Neural cell (in vitro differentiated cells): ENCODE measurements around the gene IL23R. TPM values are rescaled to one million over a fixed set of nuclear protein-coding genes. Genes with fewer than 3 reads are reported as not detected.

Experiments
- H2AFZ ChIP-seq: fragments of 200-600, 300-800 bp; sonication (generic), shearing (Covaris generic); 2 replicates; pipeline ENCODE4 v1.6.0; 2014; ENCODE audit warnings: low read depth, mild to moderate bottlenecking, antibody characterized with exemption, low read length, moderate library complexity
- H3F3A ChIP-seq: fragments of 200-600 bp; shearing (Covaris generic); 2 replicates; pipeline ENCODE4 v1.6.1; 2016; ENCODE audit warnings: mild to moderate bottlenecking, moderate library complexity, mixed read lengths, antibody characterized with exemption, low read length; ENCODE audit not compliant: insufficient read depth, poor library complexity, severe bottlenecking
- H3K27ac ChIP-seq: fragments of 200-600, 300-800 bp; sonication (generic), shearing (Covaris generic); 2 replicates; pipeline ENCODE4 v1.5.1; 2014; ENCODE audit warnings: mild to moderate bottlenecking, low read length, moderate library complexity
- H3K27me3 ChIP-seq: fragments of 300-800, 200-600 bp; sonication (generic), shearing (Covaris generic); 2 replicates; pipeline ENCODE4 v1.6.0; 2014; ENCODE audit warnings: mild to moderate bottlenecking, low read depth, low read length, moderate library complexity; ENCODE audit not compliant: insufficient read depth
- H3K36me3 ChIP-seq: fragments of 300-800, 200-600 bp; sonication (generic), shearing (Covaris generic); 2 replicates; pipeline ENCODE4 v1.5.1; 2014; ENCODE audit warnings: mild to moderate bottlenecking, antibody characterized with exemption, low read length, moderate library complexity; ENCODE audit not compliant: insufficient read depth
- H3K4me2 ChIP-seq: fragments of 300-800, 200-600 bp; sonication (generic), shearing (Covaris generic); 2 replicates; pipeline ENCODE4 v1.6.0; 2014; ENCODE audit warnings: mild to moderate bottlenecking, low read length
- H3K4me3 ChIP-seq: fragments of 300-800, 200-600 bp; sonication (generic), shearing (Covaris generic); 2 replicates; pipeline ENCODE4 v1.5.1; 2014; ENCODE audit warnings: mild to moderate bottlenecking, low read length, moderate library complexity
- H3K79me2 ChIP-seq: fragments of 200-600 bp; shearing (Covaris generic); replicated peaks from 2 replicates; pipeline ENCODE4 v1.6.0; 2014; ENCODE audit warnings: mild to moderate bottlenecking, low read length, moderate library complexity; ENCODE audit not compliant: insufficient read depth
- H3K9ac ChIP-seq: fragments of 300-800, 200-600 bp; sonication (generic), shearing (Covaris generic); 2 replicates; pipeline ENCODE4 v1.6.1; 2016; ENCODE audit warnings: mild to moderate bottlenecking, low read length, mixed read lengths
- H3K9me2 ChIP-seq: fragments of 200-600 bp; shearing (Covaris generic); 2 replicates; pipeline ENCODE4 v1.6.1; 2016; ENCODE audit warnings: mild to moderate bottlenecking, low read length, mixed read lengths; ENCODE audit not compliant: insufficient read depth
- H3K9me3 ChIP-seq: fragments of 200-600, 300-800 bp; sonication (generic), shearing (Covaris generic); 2 replicates; pipeline ENCODE4 v1.6.1; 2016; ENCODE audit warnings: mild to moderate bottlenecking, mixed run types, low read length, moderate library complexity, mixed read lengths
- H4K20me1 ChIP-seq: fragments of 200-600 bp; shearing (Covaris generic); 2 replicates; pipeline ENCODE4 v1.6.1; 2016; ENCODE audit warnings: mild to moderate bottlenecking, mixed run types; ENCODE audit not compliant: insufficient read depth
- CTCF ChIP-seq: fragments of 450-650 bp; IDR thresholded peaks from 2 replicates; pipeline ENCODE4 v1.5.1; 2014; ENCODE audit warnings: antibody characterized with exemption, mild to moderate bottlenecking, moderate library complexity; ENCODE audit not compliant: poor library complexity, severe bottlenecking
- EP300 ChIP-seq: fragments of 450-650 bp; conservative IDR thresholded peaks from 2 replicates; pipeline ENCODE4 v1.6.1; 2014; ENCODE audit warnings: antibody characterized with exemption, mild to moderate bottlenecking, moderate library complexity; ENCODE audit not compliant: poor library complexity, severe bottlenecking
- EZH2 ChIP-seq: fragments of 200-600, 300-800 bp; shearing (Covaris generic), sonication (generic); IDR thresholded peaks from 2 replicates; pipeline ENCODE4 v1.6.1; 2014; ENCODE audit warnings: antibody characterized with exemption, low read length, borderline replicate concordance, mild to moderate bottlenecking; ENCODE audit not compliant: insufficient read depth, poor library complexity, severe bottlenecking
- MXI1 ChIP-seq: fragments of 450-650 bp; conservative IDR thresholded peaks from 2 replicates; pipeline ENCODE4 v1.6.1; 2014; ENCODE audit warnings: antibody characterized with exemption, mild to moderate bottlenecking; ENCODE audit not compliant: poor library complexity, severe bottlenecking
- POLR2AphosphoS5 ChIP-seq: IDR thresholded peaks from 2 replicates; pipeline ENCODE4 v1.6.1; 2012
- RAD21 ChIP-seq: fragments of 450-650 bp; conservative IDR thresholded peaks from 2 replicates; pipeline ENCODE4 v1.6.1; 2014; ENCODE audit warnings: antibody characterized with exemption, mild to moderate bottlenecking, moderate library complexity
- SMC3 ChIP-seq: fragments of 450-650 bp; conservative IDR thresholded peaks from 2 replicates; pipeline ENCODE4 v1.6.1; 2014; ENCODE audit warnings: antibody characterized with exemption, mild to moderate bottlenecking, moderate library complexity; ENCODE audit not compliant: poor library complexity
- TAF1 ChIP-seq: IDR thresholded peaks from 2 replicates; pipeline ENCODE4 v1.6.1; 2012; ENCODE audit warnings: low read depth
- polyA plus RNA-seq: library from polyadenylated mRNA; depleted of rRNA; stranded (reverse); fragments of >200 nt; gene quantifications from 2 replicates; pipeline ENCODE4 v1.2.3, GENCODE V29; 2014
- TF ChIP-seq, protein P1 (sequence below): IDR thresholded peaks from 2 replicates; pipeline ENCODE4 v1.6.1; 2012; ENCODE audit warnings: borderline replicate concordance

IL23R gene
- polyA plus RNA-seq, 1 donor from 2014 or later: not detected

GRCh38 chr1:67228791-67229190 lies 62.5 kb downstream of the IL23R start:
- Histone ChIP-seq H2AFZ (no peak overlapping the region), H3K27me3 (no peaks in the 10 kb centered on the region), H3K4me3 (no peak overlapping the region), H3K27ac (no peak overlapping the region), H3K36me3 (no peaks in the 10 kb centered on the region), H4K20me1 (no peaks in the 10 kb centered on the region), H3K4me2 (no peak overlapping the region), H3K9ac (no peak overlapping the region), H3K79me2 (no peaks in the 10 kb centered on the region), H3K9me2 (no peaks in the 10 kb centered on the region), H3K9me3 (no peaks in the 10 kb centered on the region), H3F3A (no peaks in the 10 kb centered on the region)
- no peak for TF ChIP-seq SMC3
- no peak for TF ChIP-seq EZH2

GRCh38 chr1:67230539-67230938 lies 64.3 kb downstream of the IL23R start:
- no peaks in the 10 kb centered on the region for H3K36me3 ChIP-seq
- H3K79me2 ChIP-seq: no peaks in the 10 kb centered on the region
- no peaks in the 10 kb centered on the region for H3K27me3 ChIP-seq
- no peak overlapping the region for H3K9ac ChIP-seq
- no peak overlapping the region for H3K4me2 ChIP-seq
- H3K4me3 ChIP-seq: no peak overlapping the region
- no peaks in the 10 kb centered on the region for H3F3A ChIP-seq
- H4K20me1 ChIP-seq: no peaks in the 10 kb centered on the region
- H2AFZ ChIP-seq: no peak overlapping the region
- no peaks in the 10 kb centered on the region for H3K9me2 ChIP-seq
- no peak overlapping the region for H3K27ac ChIP-seq
- no peak for TF ChIP-seq POLR2AphosphoS5
- TF ChIP-seq TAF1: no peak
- TF ChIP-seq MXI1: no peak
- TF ChIP-seq RAD21: no peak
- TF ChIP-seq EZH2: no peak
- no peak for TF ChIP-seq SMC3
- TF ChIP-seq CTCF: no peak
- TF ChIP-seq, protein P1, sequence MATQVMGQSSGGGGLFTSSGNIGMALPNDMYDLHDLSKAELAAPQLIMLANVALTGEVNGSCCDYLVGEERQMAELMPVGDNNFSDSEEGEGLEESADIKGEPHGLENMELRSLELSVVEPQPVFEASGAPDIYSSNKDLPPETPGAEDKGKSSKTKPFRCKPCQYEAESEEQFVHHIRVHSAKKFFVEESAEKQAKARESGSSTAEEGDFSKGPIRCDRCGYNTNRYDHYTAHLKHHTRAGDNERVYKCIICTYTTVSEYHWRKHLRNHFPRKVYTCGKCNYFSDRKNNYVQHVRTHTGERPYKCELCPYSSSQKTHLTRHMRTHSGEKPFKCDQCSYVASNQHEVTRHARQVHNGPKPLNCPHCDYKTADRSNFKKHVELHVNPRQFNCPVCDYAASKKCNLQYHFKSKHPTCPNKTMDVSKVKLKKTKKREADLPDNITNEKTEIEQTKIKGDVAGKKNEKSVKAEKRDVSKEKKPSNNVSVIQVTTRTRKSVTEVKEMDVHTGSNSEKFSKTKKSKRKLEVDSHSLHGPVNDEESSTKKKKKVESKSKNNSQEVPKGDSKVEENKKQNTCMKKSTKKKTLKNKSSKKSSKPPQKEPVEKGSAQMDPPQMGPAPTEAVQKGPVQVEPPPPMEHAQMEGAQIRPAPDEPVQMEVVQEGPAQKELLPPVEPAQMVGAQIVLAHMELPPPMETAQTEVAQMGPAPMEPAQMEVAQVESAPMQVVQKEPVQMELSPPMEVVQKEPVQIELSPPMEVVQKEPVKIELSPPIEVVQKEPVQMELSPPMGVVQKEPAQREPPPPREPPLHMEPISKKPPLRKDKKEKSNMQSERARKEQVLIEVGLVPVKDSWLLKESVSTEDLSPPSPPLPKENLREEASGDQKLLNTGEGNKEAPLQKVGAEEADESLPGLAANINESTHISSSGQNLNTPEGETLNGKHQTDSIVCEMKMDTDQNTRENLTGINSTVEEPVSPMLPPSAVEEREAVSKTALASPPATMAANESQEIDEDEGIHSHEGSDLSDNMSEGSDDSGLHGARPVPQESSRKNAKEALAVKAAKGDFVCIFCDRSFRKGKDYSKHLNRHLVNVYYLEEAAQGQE: no peak
- TF ChIP-seq EP300: no peak
- no peaks in the 10 kb centered on the region for H3K9me3 ChIP-seq

GRCh38 chr1:67236277-67236676 lies 70.0 kb downstream of the IL23R start:
- Histone ChIP-seq H3K79me2 (no peaks in the 10 kb centered on the region), H3K4me2 (no peak overlapping the region), H3K9me2 (no peaks in the 10 kb centered on the region), H3K27me3 (no peaks in the 10 kb centered on the region), H3F3A (no peaks in the 10 kb centered on the region), H3K9me3 (no peaks in the 10 kb centered on the region), H2AFZ (no peak overlapping the region), H3K36me3 (no peaks in the 10 kb centered on the region), H3K4me3 (no peak overlapping the region), H3K27ac (no peak overlapping the region), H3K9ac (no peak overlapping the region), H4K20me1 (no peaks in the 10 kb centered on the region)
- TF ChIP-seq MXI1: no peak
- TF ChIP-seq POLR2AphosphoS5: no peak
- TF ChIP-seq EP300: no peak
- TF ChIP-seq RAD21: no peak
- no peak for TF ChIP-seq EZH2
- TF ChIP-seq CTCF: no peak
- TF ChIP-seq, protein P1: no peak
